ENCODE measurements around the gene NRARP.

NRARP gene

DNA sequence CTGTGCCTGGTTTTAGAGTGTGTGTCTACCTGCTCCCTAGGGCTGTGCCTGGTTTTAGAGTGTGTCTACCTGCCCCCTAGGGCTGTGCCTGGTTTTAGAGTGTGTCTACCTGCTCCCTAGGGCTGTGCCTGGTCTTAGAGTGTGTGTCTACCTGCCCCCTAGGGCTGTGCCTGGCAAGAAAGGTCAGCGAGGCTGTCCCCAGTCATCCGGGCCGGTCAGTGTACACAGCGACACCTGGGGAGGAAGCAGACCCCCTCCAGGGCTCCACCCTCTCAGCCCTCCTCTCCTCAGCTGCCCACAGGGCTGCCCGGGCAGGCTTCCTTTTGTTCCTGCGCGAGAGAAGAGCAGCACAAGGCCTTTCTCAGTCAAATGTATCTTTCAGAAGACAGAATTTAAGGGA, 4.1 kb downstream of the NRARP start:
- DNase-seq = no peak

DNA sequence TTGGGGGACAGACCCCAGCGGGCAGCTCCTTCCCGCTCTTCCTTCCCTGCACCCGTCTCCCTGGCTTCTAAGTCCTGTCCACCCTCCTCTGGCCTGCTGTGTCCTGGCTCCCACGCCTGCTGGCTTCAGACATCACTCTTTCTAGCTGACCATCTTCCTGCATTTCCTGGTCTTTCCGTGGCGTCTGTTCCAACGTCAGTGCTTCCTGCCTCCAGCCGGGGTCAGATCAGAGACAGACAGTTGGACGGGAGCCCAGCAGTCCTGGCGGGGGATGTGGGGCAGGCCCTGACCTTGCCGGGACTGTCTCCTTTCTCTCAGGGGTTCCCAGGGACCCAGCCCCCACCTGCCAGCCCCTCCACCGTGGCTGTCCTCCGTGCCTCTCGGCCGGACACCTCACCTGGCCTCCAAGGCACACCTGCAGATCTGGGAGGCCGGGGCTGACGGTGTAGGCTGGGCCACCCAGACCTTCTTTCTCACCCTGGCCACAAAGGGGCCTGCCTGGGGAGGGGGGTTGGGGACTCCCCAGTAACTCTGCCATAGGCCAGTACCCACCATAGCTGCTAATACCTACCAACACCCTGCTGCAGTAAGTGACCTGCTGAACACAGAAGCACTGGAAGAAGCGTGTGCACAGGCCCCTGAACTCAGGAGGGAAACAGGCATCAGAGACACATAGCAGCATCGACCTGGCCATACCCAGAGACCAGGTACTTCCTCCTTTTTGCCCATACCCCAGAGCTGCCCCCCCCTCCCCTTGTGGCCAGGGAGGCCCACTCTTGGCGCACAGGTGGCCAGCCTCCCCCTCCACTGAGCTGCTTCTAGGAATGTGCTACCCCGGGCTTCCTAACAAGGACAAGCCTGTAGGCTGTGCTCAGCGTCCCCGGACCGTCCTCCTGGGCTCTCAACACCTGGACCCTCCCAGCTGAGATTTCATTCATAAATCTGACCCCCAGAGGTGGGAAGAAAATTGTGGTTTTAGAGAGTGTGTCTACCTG, 5.1 kb downstream of the NRARP start:
- DNase-seq = no peak

DNA sequence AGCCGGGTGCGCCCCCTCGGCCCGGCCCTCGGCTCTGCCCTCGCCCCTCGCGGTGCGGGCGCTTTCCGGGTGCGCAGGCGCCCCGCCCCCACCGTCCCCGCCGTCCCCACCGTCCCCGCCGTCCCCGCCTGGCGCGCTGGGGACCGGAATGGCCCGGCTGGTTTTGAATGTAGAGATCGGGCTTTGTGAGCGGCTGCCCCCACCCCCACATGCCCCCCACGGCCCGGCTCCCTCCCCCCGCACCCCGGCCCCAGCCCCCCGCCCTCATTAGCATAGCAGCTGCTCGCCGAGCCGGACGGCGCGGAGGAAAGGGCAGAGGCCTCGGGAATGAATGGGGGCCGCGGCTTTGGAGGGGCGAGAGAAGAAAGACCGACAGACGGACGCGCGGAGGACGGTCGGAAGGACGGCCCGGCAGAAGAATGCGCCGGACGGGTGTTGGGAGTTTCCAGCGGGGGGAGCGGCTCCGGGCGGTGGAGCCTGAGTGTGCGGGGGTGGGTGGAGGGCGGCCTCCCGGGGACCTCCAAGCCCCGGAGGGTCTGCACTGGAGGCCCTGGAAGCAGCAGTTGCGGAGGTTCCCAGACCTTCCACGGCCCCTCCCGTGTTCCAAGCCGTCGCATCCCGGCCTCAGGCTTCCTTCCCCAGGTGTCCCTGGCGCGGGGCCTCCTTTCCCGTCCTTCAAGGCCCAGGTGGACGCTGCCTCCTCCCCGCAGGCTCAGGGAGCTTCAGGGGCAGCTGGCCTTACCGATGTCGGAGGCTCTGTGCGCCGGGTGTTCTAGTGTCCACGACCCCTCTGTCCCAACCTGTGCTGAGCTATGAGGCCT, 6.0 kb downstream of the NRARP start:
- no peak for DNase-seq

DNA sequence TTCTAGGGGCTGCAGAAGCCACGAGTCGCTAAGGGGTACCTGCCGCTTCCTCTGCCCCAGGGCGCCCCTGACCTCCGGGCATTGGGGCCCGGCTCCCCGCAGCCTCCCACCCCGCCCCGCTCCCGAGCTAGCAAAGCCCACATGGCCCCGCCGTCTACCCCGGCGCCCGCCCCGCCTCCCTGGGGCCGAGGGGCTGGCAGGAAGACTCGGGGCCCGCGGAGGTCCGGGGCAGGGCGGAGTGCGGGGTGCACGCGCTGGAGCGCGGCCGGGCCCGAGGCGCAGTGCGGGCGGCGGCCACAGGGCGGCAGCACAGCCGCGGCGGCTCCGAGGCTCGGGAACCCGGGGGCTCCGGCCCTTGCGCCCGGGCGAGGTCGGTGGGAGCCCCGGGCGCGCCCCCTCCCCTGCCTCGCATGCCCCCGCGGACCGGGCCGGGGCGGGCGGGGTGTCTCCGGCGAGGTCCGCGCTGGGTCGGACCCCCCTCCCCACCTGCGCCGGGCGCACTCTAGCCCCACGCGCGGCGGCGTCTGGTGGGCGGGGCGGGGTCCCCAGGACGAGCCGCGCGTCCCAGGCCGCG, 6.7 kb downstream of the NRARP start:
- peak in 1 of 2 experiments; percentile 63 for DNase-seq

DNA sequence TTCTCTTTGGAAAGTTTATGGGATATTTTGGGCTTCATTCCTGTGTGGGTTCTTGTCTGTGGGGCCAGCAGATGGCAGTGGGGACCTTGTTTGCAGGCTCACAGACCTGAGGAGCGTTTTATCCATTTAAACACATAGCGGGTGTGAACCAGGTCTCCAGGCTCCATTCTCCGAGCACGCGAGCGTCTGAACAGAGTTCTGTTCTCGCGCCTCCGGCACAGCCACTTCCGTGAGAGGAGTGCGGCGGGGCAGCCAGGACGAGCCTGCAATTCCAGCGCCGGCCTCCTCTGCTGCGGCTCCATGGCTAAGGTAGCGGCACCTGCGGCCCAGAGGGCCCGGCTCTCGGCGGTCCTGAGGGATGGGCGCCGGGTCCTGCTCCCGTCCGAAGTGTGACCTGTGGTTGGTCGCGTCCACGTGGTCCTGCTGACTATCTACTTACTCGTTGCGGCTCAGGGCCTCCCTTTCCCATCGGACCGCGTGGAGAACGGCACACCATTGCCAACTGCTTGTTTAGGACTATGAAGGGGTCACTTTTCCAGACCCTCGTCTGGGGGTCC, 7.3 kb downstream of the NRARP start:
- DNase-seq = no peak

DNA sequence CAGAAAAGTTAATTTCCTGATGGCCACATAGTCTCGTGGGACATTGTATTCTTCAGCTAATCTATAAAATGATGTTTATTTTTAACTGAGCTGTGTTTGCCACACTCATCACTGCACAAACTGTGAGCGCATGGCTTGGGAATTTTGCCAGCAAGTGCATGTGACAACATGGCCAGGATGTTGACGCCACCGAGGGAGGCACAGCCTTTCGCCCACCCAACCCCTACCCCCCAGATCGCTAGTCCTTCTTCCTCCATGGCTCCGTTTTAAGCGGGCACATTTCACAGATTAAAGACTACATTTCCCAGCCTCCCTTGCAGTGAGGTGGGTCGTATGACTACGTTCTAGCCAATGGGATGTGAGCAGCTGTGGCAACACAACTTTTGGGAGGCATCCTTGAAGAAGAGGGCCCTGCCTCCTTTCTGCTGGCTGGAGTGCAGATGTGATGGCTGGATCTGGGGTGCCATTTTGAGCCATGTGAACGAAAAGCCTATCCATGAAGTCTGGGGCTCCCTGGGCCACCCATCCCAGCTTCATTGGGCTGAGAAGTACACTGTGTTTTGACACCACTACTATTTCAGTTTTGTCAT, 7.9 kb downstream of the NRARP start:
- no peak for DNase-seq

DNA sequence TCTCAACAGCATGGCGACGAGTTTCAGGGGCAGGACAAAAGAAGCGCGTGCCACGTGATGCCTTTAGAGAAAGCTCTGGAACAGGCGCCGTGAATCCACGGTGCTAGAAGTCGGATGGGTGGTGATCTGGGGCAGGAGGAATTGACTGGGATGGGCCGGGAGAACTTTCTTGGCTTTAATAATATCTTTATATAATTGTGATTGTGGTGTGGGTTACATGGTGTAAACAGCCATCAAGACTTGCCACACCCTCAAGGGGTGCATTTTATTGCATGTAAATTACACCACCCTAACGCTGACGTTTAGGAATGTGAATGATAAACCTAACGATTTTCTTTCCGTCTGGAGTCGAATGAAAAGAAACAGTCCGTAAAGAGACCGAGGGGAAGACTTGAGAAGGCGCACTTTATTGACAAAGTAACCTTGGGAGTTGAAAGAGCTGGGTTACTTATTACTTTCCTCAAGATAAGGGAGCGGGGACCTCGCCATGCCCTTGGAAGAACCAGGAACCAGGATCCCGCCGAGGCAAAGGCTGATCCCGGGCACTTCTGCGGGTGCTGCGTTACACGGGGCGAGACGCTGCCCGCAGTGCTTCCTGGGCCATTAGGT, 8.5 kb downstream of the NRARP start:
- no peak for DNase-seq

DNA sequence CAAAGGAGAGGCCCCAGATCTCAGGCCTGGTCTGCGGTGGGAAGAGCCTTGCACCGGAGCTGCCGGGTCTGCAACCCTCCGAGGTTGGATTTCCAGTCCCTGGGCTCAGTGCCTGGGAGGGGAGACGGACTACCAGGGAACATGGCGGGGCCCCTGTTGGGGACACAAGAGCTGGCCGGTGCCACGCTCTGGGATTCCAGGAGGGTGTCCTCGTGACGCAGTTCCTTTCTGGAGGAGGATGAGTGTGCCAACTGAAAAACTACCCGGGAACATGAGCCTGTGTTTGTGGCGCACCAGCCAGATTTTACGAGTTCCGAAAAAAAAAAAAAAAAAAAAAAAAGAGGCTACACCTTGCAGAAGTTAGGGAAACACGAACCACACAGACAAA, 9.0 kb downstream of the NRARP start:
- DNase-seq = no peak

DNA sequence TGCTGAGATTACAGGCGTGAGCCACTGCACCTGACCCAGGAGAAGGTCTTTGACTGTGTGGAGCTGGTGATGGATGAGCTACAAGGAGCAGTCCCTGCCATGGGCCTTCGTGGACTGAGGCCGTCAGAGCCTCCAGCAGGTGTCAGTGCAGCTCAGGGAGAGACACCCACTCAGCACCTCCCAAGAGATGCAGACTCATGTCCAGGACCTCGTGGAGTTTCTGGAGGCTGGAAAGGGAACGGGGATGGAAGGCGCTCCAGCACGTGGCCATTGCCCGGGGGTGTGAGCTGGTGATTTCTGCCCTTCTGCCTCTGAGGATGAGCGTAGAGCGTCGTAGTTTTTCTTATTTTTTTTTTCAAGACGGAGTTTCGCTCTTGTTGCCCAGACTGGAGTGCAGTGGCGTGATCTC, 15.1 kb downstream of the NRARP start:
- no peak for DNase-seq

DNA sequence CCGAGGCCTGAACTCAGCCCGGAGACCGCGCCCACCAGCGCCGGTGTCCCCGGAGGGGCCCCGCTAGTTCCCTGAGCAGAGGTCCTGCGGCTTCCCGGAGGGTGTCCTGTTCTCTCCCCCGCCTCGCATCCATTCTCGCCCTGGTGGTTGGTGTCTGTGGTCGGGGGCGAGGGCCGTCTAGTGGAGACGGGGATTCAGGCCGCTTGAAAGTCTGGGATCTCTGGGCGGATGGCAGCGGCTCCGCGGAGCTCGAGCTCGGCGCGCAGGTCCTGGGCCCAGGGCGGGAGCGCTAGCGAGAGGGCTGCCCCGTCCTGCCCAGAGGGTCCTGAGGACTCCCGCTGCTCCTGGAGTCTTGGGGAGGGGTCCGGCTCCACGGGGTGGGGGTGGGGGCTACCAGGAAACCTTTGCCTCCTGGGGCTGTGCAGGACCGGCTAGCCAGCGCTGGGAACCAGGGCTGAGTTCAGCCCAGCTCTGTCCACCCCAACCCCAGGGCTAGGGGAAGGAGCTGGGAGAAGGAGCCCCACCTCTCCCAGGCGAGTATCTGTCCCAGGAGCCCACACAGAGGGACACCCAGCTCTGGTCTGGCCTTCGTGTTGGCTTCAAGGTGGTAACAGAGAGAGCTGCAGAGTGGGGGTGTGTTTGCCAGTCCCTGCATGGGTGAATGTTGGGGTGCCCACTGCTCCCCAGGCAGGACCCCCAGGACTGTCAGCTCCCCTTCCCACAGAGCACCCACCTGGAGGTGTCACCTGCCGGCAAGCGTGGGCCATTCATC, 20.5 kb downstream of the NRARP start:
- DNase-seq = no peak

DNA sequence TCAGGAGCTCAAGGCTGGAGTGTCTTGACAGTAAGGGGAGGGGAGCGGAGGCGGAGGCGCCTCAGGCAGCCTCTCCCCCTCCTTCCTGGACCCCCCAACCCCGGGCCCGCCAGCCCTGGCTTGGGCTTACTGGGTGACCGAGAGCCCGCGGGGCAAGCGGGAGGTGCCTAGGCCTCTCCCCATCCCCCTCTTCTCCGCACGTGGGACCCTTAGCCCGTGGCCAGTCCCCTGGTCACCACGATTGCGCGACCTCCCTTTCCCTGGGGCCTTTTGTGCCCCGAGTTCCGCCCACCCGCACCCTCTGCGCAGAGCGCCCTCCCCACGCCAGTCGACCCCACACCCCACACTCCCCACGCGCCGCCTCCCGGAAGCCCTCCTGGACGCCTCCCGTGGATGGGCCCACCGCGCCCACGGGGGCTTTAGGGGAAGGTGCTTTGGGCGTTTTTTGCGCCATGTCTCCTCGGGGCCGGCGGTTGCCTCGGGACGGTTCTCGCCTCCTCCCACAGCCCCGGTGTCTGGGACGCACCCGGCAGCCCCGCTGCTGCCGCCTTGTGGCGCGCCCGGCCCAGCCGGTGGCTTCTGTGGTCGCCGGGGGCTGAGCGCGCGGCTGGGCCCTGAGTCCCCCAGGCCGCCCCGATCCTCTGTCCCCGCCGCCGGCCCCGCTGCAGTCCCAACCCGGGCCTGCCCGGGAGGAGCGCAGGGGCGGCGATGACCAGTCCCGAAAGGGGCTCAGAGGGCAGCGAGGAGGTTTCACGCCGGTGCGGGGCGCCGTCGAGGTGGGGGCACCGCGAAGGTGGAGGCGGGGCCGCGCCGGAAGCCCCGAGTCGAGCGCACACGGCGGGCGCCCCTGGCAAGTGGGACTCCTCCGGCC, 21.4 kb downstream of the NRARP start:
- no peak for DNase-seq

DNA sequence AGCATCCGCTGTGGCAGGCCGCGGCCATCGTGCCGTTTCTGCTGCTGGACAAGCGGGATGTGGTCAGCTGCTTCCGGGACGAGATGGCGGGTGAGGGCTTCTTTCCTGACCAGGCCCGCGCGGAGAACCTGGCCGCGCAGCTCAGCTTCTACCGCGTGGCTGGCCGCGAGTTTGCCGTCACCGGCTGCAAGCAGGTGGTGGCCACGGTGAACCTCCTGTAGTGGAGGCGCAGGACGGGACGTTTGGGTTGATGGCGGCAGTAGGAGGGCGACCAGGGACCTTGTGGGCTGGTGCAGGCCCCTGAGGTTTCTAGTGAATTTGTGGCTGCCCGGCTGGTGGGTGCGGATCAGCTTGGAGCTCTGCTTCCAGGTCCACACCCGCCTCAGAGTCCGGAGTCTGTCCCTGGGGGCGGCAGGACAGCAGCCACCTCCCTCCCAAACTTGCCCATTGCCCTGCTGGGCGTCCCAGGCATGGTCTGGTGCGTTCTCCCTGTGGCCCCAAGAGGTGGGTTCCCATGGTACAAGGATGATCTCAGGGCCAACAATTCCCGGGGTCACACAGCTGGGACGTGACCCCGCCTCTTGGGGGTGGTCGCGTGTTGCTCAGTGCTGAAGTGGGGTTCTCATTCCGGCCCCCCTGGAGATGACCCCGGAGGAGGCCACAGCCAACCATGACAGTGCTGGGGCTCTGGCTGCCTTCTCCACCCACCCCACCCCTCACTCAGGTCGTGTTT, 22.2 kb downstream of the NRARP start:
- DNase-seq = no peak

DNA sequence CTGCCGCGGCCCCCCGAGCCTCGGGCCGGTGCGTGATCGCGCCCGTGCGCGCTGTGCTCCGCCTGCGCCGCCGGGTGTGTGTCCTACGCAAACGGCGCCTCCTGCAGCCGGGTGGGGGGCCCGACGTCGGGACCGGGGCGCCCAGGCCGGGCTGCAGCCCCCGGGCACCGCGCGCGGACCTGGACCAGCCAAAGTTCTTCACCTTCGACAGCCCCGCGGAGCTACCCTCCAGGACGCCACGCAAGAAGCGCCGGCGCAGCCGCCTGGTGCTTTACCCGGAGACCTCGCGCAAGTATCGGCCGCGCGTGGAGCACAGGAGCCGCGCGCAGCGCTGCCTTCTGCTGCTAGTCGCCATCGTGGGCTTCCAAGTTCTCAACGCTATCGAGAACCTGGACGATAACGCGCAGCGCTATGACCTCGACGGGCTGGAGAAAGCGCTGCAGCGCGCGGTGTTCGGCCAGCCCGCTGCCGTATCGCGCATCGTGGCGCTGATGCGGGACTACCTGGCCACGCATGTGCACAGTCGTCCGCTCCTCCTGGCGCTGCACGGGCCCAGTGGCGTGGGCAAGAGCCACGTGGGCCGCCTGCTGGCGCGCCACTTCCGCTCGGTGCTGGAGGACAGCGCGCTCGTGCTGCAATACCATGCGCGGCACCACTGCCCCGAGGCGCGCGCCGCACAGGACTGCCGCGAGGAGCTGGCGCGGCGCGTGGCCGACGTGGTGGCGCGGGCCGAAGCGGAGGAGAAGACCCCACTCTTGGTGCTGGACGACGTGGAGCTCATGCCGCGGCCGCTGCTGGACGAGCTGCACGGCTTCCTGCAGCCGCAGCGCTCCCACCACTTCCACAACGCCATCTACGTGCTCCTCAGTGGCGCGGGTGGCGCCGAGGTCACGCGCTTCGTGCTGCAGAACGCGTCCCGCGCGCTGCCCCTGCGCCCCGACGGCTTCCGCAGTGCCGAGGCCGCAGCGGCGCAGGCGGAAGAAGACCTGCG, 23.1 kb downstream of the NRARP start:
- DNase-seq = no peak

DNA sequence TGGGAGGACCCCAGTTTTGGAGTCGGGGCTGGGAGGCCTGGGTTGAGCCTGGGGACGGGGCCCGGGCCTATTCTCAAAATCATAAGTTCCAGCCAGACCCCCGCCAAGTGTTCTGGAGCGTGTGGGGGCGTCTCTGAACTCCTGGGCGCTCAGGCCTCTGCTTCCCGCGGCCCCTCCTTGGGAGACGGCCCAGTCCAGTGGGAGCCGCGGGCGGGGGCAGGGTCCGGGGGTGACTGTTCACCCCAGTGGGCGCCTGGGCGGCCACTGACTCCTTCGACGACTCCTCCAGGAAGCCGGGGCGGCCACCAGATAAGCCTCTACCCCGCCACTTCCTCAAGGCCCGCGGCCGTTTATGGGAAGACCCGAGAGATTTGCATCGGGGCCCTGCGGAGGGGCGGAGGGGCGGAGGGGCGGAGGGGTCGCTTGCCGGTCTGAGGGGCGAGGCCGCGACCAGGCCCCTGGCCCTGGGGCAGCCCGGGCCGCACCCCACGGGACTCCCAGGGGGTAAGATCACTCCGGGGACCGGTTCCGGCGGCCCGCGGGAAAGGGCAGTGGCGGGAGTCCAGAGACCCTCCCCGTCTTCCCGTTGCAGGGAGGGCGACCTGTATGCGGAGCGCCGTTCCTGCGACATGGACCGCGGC, 23.9 kb downstream of the NRARP start:
- DNase-seq = no peak

DNA sequence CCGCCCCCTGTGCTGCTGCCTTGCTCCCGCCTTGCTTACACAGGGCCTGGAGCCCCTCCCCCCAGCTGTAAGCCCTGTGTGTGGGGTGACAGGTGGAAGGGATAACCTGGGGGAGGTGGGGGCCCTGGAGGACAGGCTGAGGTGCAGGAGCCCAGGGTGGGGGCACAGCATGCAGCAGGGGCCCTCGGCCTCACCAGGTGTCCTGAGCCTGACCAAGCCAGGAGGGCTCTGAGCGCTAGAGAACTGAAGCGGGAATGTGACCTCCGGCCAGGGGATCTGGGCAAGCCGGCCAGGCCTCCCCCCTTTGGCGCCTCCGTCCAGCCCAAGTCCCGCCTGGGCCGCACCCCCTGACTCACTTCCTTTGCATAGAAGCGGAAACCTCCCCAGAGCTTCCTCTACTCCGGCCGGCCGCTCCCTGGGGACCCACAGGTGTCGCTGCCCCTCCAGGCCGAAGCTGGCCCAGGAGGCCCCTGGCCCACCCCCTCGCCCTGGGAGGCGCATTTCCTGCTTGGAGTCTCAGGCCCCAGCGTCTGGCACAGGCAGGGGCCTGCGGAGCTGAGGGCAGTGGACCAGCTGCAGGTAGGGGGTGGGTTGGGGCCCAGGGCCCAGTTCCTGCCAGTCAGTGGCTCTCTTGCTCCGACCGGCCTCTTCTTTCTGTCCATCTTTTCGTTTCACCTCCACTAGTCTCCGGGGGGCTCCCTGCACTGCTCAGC, 24.6 kb downstream of the NRARP start, which contains the start of gene TOR4A:
TOR4A (plus strand) TSS at position 398 of the 713 bp plus-strand sequence. CDS start 964 bp downstream, outside the sequence.
- no peak for DNase-seq

DNA sequence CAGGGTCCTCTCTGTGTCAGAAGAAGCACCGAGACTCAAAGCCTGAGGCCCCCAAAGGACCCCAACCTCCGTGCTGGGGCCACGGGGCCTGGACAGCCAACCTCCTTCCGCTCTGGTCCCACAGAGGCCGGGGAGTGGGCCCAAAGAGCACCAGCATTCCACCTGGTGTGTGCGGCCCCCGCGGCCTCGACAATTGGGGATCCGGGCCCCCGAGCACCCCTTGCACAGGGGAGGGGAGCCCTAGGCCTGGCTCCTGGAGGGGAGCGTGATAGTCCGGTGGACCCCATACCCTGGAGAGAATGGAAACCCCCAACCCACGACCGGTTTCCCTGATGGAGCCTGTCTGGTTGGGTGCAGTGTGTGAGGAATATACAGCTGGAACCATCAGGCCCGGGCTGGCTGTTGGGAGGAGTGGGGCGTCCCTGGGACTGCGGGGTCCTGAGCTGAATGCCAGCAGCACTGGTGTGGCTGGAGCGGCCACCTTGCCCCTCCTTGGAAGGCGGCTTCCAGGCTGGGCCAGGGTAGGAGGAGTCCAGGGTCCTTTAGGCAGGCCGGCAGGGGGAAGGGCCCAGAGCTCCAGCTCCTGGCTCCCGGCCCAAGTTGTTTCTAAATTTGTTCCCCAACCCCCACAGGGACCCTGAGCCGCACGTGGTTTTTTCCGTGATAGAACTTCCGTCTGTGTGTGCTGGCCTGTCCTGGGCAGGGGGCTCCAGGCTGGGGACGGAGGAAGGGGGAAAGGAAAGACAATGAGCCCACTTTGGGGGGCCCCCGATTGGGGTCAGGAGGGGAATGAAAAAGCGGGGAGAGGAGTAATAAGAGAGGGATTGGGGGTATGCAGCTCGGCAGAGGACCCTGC, 25.4 kb downstream of the NRARP start:
- no peak for DNase-seq

Data from stimulated activated CD4-positive, alpha-beta T cell treated with anti-CD3 and anti-CD28 coated beads, Interleukin-4, amount 100 ng/mL, for 4 hours (primary cell).